GM12892 (cell line): ENCODE measurements around the gene RFC5.

ENCODE experiments used
- POLR2A ChIP-seq: IDR thresholded peaks from 2 replicates; pipeline ENCODE4 v1.6.1; 2011; ENCODE audit warnings: low read depth, low read length, control low read depth
- POLR2AphosphoS5 ChIP-seq: IDR thresholded peaks from 2 replicates; pipeline ENCODE4 v1.6.1; 2011; ENCODE audit warnings: low read depth, low read length, control low read depth

DNA sequence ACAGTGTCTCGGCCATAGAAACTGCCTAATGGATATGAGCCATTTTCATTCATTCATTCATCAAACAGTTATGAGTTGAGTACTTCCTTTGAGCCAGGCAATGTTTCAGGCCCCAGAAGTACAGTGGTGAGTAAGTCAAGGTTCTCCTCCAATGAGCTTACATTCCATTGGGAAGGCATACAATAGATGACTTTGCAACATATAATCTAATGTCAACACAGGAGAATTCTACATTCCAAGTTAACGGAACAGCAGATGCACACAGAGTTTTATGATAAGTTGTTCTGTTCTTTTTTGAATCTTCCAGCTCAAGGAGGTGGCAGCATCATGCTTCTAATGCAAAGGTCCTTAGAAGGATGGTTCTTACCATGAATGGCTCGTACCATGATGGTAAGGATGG lies 3.2 kb upstream of the RFC5 start:
- TF ChIP-seq POLR2AphosphoS5 (no peak), POLR2A (no peak)
